ENCODE measurements around the gene TSHZ1. TPM values are rescaled to one million over a fixed set of nuclear protein-coding genes. Genes with fewer than 3 reads are reported as not detected.

TSHZ1 gene
- polyA plus RNA-seq, 1 of the 3 experiments (the other 2 are of a cell fraction), result 2.6 TPM

GRCh38 chr18:75200605-75201280 is 9.9 kb upstream of the TSHZ1 start (continued):
- peak; percentile 43; the same call in 1 of the 2 replicates for TF ChIP-seq MXI1 (IDR thresholded peaks at IDR 0.05; ENCODE audit: low read depth, low read length)
- TF ChIP-seq RXRA (IDR thresholded peaks at IDR 0.05; ENCODE audit: borderline replicate concordance, low read depth), result no peak
- TF ChIP-seq ELF1 (IDR thresholded peaks at IDR 0.05), result no peak
- TF ChIP-seq, protein P1, sequence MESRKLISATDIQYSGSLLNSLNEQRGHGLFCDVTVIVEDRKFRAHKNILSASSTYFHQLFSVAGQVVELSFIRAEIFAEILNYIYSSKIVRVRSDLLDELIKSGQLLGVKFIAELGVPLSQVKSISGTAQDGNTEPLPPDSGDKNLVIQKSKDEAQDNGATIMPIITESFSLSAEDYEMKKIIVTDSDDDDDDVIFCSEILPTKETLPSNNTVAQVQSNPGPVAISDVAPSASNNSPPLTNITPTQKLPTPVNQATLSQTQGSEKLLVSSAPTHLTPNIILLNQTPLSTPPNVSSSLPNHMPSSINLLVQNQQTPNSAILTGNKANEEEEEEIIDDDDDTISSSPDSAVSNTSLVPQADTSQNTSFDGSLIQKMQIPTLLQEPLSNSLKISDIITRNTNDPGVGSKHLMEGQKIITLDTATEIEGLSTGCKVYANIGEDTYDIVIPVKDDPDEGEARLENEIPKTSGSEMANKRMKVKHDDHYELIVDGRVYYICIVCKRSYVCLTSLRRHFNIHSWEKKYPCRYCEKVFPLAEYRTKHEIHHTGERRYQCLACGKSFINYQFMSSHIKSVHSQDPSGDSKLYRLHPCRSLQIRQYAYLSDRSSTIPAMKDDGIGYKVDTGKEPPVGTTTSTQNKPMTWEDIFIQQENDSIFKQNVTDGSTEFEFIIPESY (IDR thresholded peaks at IDR 0.05; ENCODE audit: borderline replicate concordance, low read depth), result no peak
- TF ChIP-seq, protein P2, sequence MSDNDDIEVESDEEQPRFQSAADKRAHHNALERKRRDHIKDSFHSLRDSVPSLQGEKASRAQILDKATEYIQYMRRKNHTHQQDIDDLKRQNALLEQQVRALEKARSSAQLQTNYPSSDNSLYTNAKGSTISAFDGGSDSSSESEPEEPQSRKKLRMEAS (IDR thresholded peaks at IDR 0.05; ENCODE audit: low read depth), result no peak
- no peak for TF ChIP-seq FOXJ3 (CRISPR knock-in tag; IDR thresholded peaks at IDR 0.05)
- TF ChIP-seq TEAD4 (IDR thresholded peaks at IDR 0.05; ENCODE audit: borderline replicate concordance, insufficient read depth), result no peak
- no peak for TF ChIP-seq NFIC (IDR thresholded peaks at IDR 0.05; ENCODE audit: borderline replicate concordance)
- TF ChIP-seq TCF12 (IDR thresholded peaks at IDR 0.05), result peak; percentile 24; the same call in 1 of the 2 replicates
- no peak for TF ChIP-seq IRF3 (IDR thresholded peaks at IDR 0.05; ENCODE audit: low read depth, low read length)
- no peak for TF ChIP-seq SIN3A (IDR thresholded peaks at IDR 0.05; ENCODE audit: borderline replicate concordance, low read depth, low read length)
- TF ChIP-seq, protein P3, sequence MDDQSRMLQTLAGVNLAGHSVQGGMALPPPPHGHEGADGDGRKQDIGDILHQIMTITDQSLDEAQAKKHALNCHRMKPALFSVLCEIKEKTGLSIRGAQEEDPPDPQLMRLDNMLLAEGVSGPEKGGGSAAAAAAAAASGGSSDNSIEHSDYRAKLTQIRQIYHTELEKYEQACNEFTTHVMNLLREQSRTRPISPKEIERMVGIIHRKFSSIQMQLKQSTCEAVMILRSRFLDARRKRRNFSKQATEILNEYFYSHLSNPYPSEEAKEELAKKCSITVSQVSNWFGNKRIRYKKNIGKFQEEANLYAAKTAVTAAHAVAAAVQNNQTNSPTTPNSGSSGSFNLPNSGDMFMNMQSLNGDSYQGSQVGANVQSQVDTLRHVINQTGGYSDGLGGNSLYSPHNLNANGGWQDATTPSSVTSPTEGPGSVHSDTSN (IDR thresholded peaks at IDR 0.05), result no peak
- no peak for TF ChIP-seq GABPA (IDR thresholded peaks at IDR 0.05; ENCODE audit: low read depth)

DNA sequence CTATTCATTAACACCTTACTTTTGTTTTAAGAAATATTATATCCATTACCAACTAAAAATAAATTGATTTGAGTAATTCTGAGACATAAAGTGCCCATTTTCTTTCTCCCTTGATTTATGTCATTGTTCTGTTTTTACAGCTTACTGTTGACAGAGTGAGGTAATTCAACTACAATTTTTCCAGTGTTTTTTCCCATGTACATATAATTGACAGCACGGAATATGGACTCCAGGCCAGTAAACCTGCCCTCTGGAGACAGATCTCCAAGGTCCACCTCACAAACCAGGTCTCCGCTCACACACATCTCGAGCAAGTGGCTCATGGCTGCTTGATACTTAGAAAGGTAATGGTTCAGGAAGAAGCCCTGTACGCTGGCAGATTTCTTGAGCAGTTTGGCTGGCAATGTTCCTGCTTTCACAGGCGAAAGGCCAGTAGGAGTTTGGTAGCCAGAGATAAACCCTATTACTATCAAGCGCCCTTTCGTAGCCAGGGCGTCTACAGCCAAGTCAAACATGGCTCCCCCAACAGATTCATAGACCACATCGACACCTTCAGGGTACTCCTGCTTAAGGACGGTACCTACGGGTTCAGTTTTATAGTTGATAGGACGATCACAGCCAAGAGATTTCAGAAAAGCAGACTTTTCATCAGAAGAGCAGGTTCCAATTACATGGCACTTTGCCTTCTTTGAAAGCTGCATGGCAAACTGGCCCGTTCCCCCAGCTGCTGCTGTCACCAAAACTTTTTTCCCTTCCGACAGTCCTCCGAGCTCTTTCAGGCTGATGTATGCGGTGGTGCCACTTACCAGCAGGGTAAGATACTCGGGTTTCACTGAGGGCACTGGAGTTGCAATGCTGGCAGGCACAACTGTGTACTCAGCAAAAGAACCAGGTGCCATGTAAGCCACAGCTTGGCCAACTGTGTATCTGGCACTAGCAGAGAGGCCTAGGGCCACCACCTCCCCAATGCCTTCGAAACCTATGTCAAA is 9.0 kb upstream of the TSHZ1 start:
- Histone ChIP-seq H3K9ac (no peak overlapping the region), H3K27me3 (ENCODE audit: insufficient read depth) (no peaks in the 10 kb centered on the region), H3K4me2 (no peak overlapping the region), H4K20me1 (ENCODE audit: insufficient read depth) (peaks cover 5% of the 10 kb centered on the region), H3K9me2 (no peaks in the 10 kb centered on the region), H3F3A (replicated peaks; ENCODE audit: insufficient read depth) (no peaks in the 10 kb centered on the region), H2AFZ (ENCODE audit: low read depth) (no peak overlapping the region), H3K4me1 (ENCODE audit: control insufficient read depth in 1 of 2, insufficient read depth in 2 of 2, low read depth in 1 of 2, low read length in 1 of 2) (peaks cover 30 to 66% of the 10 kb centered on the region in 2 experiments), H3K36me3 (replicated peaks in 1 of 2; ENCODE audit: control insufficient read depth in 1 of 2, insufficient read depth in 2 of 2, low read length in 1 of 2) (peaks cover 15 to 20% of the 10 kb centered on the region in 2 experiments), H3K9me3 (no peaks in the 10 kb centered on the region), H3K27ac (ENCODE audit: low read depth in 2 of 2, low read length in 1 of 2) (peak overlapping the region; percentile 12 to 89), H3K4me3 (ENCODE audit: low read depth in 2 of 2, low read length in 1 of 2) (no peak overlapping the region), H3K79me2 (ENCODE audit: insufficient read depth) (peaks cover 63% of the 10 kb centered on the region)
- CTCF ChIA-PET, result no interaction called here
- DNase-seq, result no peak
- 91% methylated on average over 18 of the region's 18 CpGs for WGBS (ENCODE audit: low lambda C conversion rate)
- POLR2A ChIA-PET, result no interaction called here
- no peak for TF ChIP-seq CHD2 (IDR thresholded peaks at IDR 0.05; ENCODE audit: low read length, partially characterized antibody)
- TF ChIP-seq FOSL2 (IDR thresholded peaks at IDR 0.05; ENCODE audit: borderline replicate concordance, low read depth), result no peak
- TF ChIP-seq EP300 (IDR thresholded peaks at IDR 0.05; ENCODE audit: borderline replicate concordance in 1 of 2, low read depth in 1 of 2, low read length in 1 of 2), result no peak
- no peak for TF ChIP-seq TCF12 (IDR thresholded peaks at IDR 0.05)
- TF ChIP-seq NFIC (IDR thresholded peaks at IDR 0.05; ENCODE audit: borderline replicate concordance), result no peak
- no peak for TF ChIP-seq SIN3A (IDR thresholded peaks at IDR 0.05; ENCODE audit: borderline replicate concordance, low read depth, low read length)
- TF ChIP-seq TAF1 (IDR thresholded peaks at IDR 0.05; ENCODE audit: borderline replicate concordance, low read depth, low read length), result no peak
- no peak for TF ChIP-seq EZH2phosphoT487 (IDR thresholded peaks at IDR 0.05; ENCODE audit: borderline replicate concordance, low read depth)
- no peak for TF ChIP-seq NRF1 (IDR thresholded peaks at IDR 0.05; ENCODE audit: low read depth, low read length)
- TF ChIP-seq, protein P2 (IDR thresholded peaks at IDR 0.05; ENCODE audit: low read depth), result no peak
- TF ChIP-seq, protein P4, sequence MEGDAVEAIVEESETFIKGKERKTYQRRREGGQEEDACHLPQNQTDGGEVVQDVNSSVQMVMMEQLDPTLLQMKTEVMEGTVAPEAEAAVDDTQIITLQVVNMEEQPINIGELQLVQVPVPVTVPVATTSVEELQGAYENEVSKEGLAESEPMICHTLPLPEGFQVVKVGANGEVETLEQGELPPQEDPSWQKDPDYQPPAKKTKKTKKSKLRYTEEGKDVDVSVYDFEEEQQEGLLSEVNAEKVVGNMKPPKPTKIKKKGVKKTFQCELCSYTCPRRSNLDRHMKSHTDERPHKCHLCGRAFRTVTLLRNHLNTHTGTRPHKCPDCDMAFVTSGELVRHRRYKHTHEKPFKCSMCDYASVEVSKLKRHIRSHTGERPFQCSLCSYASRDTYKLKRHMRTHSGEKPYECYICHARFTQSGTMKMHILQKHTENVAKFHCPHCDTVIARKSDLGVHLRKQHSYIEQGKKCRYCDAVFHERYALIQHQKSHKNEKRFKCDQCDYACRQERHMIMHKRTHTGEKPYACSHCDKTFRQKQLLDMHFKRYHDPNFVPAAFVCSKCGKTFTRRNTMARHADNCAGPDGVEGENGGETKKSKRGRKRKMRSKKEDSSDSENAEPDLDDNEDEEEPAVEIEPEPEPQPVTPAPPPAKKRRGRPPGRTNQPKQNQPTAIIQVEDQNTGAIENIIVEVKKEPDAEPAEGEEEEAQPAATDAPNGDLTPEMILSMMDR (IDR thresholded peaks at IDR 0.05), result no peak
- no peak for TF ChIP-seq TEAD4 (IDR thresholded peaks at IDR 0.05; ENCODE audit: borderline replicate concordance, insufficient read depth)

All from SK-N-SH (cell line).